Femur (tissue), 1 donor: ENCODE results near the gene CD2BP2.
A peak's percentile ranks its signal among the peaks of the same experiment; 100 is the strongest.
"Not testable (repeated sequence)": the region's sequence is repeated elsewhere in the genome, so short reads cannot be mapped to it uniquely, and the experiment has no call there.

Experiments
- DNase-seq: peaks from one replicate; pipeline ENCODE4 v3.0.0-alpha.2; 2017

Gene CD2BP2

GRCh38 chr16:30341971-30342370, 13.1 kb downstream of the CD2BP2 start:
- DNase-seq, result not testable (repeated sequence)

- no peak for DNase-seq
Observed at GRCh38 chr16:30340621-30341020, 14.5 kb downstream of the CD2BP2 start.

GRCh38 chr16:30338715-30339114, 16.4 kb downstream of the CD2BP2 start:
- not testable (repeated sequence) for DNase-seq

- DNase-seq, result not testable (repeated sequence)
Observed at GRCh38 chr16:30337964-30338357, 17.1 kb downstream of the CD2BP2 start.

GRCh38 chr16:30335598-30336474, 19.3 kb downstream of the CD2BP2 start:
- DNase-seq, result peak; percentile 48

GRCh38 chr16:30335028-30335597, 20.0 kb downstream of the CD2BP2 start:
- peak; percentile 86 for DNase-seq

- DNase-seq, result peak; percentile 83
Observed at GRCh38 chr16:30334473-30334989, 20.6 kb downstream of the CD2BP2 start.

GRCh38 chr16:30324220-30324619, 30.9 kb downstream of the CD2BP2 start:
- not testable (repeated sequence) for DNase-seq

- DNase-seq, result not testable (repeated sequence)
Observed at GRCh38 chr16:30318647-30319046, 36.5 kb downstream of the CD2BP2 start.

GRCh38 chr16:30310937-30311336, 44.2 kb downstream of the CD2BP2 start:
- not testable (repeated sequence) for DNase-seq

GRCh38 chr16:30309255-30309654, 45.9 kb downstream of the CD2BP2 start:
- not testable (repeated sequence) for DNase-seq
